ENCODE measurements around the gene F11R. TPM values are rescaled to one million over a fixed set of nuclear protein-coding genes. Genes with fewer than 3 reads are reported as not detected.

The F11R gene
- total and polyA plus RNA-seq, 2 of the 13 experiments (the other 11 are each of a cell fraction or from before 2014, with no cell fraction given) = 95.8 to 105 TPM

- TF ChIP-seq ZNF841 (CRISPR knock-in tag; IDR thresholded peaks at IDR 0.05; ENCODE audit: borderline replicate concordance) (no peak), NR2F1 (CRISPR knock-in tag; IDR thresholded peaks at IDR 0.05) (peak in 1 of 2 experiments; percentile 45; a peak in 1 of 4 replicates), SMYD3 (CRISPR knock-in tag; IDR thresholded peaks at IDR 0.05) (peak; percentile 71; the same call in 1 of the 2 replicates), U2AF2 (IDR thresholded peaks at IDR 0.05; ENCODE audit: low read depth, low read length) (no peak), RAD51 (IDR thresholded peaks at IDR 0.05; ENCODE audit: borderline replicate concordance) (no peak), ZNF350 (CRISPR knock-in tag; IDR thresholded peaks at IDR 0.05; ENCODE audit: borderline replicate concordance, low read depth) (peak; percentile 86), HMGA1 (CRISPR knock-in tag; conservative IDR thresholded peaks at IDR 0.05) (no peak), CBX1 (IDR thresholded peaks at IDR 0.05; ENCODE audit: low read depth) (peak; percentile 76), CHD4 (IDR thresholded peaks at IDR 0.05; ENCODE audit: borderline replicate concordance, low read length) (peak; percentile 90; the same call in 1 of the 2 replicates)
These were observed 7.3 kb downstream of the F11R start (continued) for GRCh38 chr1:161013488-161014230.

- Histone ChIP-seq H4K20me1 (ENCODE audit: insufficient read depth, low read length) (no peaks in the 10 kb centered on the region), H3K4me3 (replicated peaks in 1 of 3; ENCODE audit: insufficient read depth in 1 of 3, low read depth in 2 of 3, low read length in 3 of 3) (peak overlapping the region; percentile 44 to 65 (median 51)), H3K9me3 (ENCODE audit: low read length) (no peaks in the 10 kb centered on the region), H3K36me3 (replicated peaks in 1 of 2; ENCODE audit: control insufficient read depth in 1 of 2, insufficient read depth in 2 of 2, low read length in 2 of 2) (no peaks in the 10 kb centered on the region), H3K27me3 (ENCODE audit: control insufficient read depth in 1 of 2, insufficient read depth in 2 of 2, low read length in 2 of 2) (no peaks in the 10 kb centered on the region), H3K27ac (ENCODE audit: extremely low read length, insufficient read depth, low read length) (peak overlapping the region; percentile 91), H2AFZ (ENCODE audit: low read length) (no peak overlapping the region), H3K4me2 (ENCODE audit: low read depth, low read length) (peak overlapping the region; percentile 88), H3K9ac (ENCODE audit: insufficient read depth, low read depth, low read length) (peak overlapping the region; percentile 69), H3K4me1 (ENCODE audit: insufficient read depth, low read length) (peaks cover 52% of the 10 kb centered on the region), H3K79me2 (ENCODE audit: insufficient read depth, low read length) (peaks cover 55% of the 10 kb centered on the region)
- TSS peak; percentile 59 for BruUV-seq (replicated peaks)
- POLR2A ChIA-PET = interaction anchor here (0.9 to 2.8 kb wide), 15 partner anchors 9 to 189 kb away, joined by 3 to 38 read pairs (median 4); partner anchors contain the start of genes DEDD, F11R, NDUFS2 and NIT1
- DNase-seq (ENCODE audit: low spot score) (no peak), ATAC-seq (peak; percentile 8; the same call in 2 of the 3 replicates), FAIRE-seq (no peak)
- in situ Hi-C loops (cut with HindIII; ENCODE audit: extremely low pct_ligation_motif_present, low pct_unique_long_range_greater_than_20kb) = no loop called here
- CTCF ChIA-PET (ENCODE audit: low intra/inter-chr PET ratio, low total read pairs) = no interaction called here
- intact Hi-C loops (cut with micrococcal nuclease; ENCODE audit: unreplicated experiment) = loop anchor here (1.0 kb wide), 1 partner anchor 8 kb away; the partner anchor contains the start of gene F11R
- 0 out of 2 replicates have a peak, but pooled peaks have one; percentile 22 for TF ChIP-seq NCOA1 (CRISPR knock-in tag; IDR thresholded peaks at IDR 0.05)
- TF ChIP-seq, protein P1, sequence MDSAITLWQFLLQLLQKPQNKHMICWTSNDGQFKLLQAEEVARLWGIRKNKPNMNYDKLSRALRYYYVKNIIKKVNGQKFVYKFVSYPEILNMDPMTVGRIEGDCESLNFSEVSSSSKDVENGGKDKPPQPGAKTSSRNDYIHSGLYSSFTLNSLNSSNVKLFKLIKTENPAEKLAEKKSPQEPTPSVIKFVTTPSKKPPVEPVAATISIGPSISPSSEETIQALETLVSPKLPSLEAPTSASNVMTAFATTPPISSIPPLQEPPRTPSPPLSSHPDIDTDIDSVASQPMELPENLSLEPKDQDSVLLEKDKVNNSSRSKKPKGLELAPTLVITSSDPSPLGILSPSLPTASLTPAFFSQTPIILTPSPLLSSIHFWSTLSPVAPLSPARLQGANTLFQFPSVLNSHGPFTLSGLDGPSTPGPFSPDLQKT (CRISPR knock-in tag; IDR thresholded peaks at IDR 0.05; ENCODE audit: borderline replicate concordance) = no peak
- 0 out of 2 replicates have a peak, but pooled peaks have one; percentile 1 for TF ChIP-seq RBFOX2 (IDR thresholded peaks at IDR 0.05; ENCODE audit: low read depth, low read length)
- TF ChIP-seq ARID3A (IDR thresholded peaks at IDR 0.05; ENCODE audit: low read depth, low read length) = no peak
- TF ChIP-seq ZNF329 (CRISPR knock-in tag; IDR thresholded peaks at IDR 0.05; ENCODE audit: low read depth) = 0 out of 2 replicates have a peak, but pooled peaks have one; percentile 12
These were observed 7.8 kb downstream of the F11R start for GRCh38 chr1:161013131-161013487.

All from HepG2 (cell line).